K562 (cell line): ENCODE results near the gene TWSG1.

Experiments
- BCL6 ChIP-seq: fragments of 250-450 bp; sonication (Bioruptor Pico); IDR thresholded peaks from 2 replicates; pipeline ENCODE4 v1.4.0; 2020
- CEBPB ChIP-seq: fragments of 450-650 bp; IDR thresholded peaks from 2 replicates; pipeline ENCODE4 v1.6.1; 2016; ENCODE audit warnings: missing genetic modification characterization, missing compliant biosample characterization
- GTF2E2 ChIP-seq: fragments of 200-800 bp; sonication (Bioruptor generic); IDR thresholded peaks from 2 replicates; pipeline ENCODE4 v1.6.1; 2016; ENCODE audit warnings: missing genetic modification characterization, missing compliant biosample characterization
- HMG20A ChIP-seq: fragments of 450-650 bp; formaldehyde crosslinking; conservative IDR thresholded peaks from 2 replicates; pipeline ENCODE4 v1.4.0; 2020; ENCODE audit warnings: mild to moderate bottlenecking, mixed read lengths
- ILF3 ChIP-seq: fragments of 450-650 bp; IDR thresholded peaks from 2 replicates; pipeline ENCODE4 v1.6.1; 2018; ENCODE audit warnings: antibody characterized with exemption, mild to moderate bottlenecking, moderate library complexity, borderline replicate concordance
- MYBL2 ChIP-seq, 2 experiments: fragments of 450-650 bp in 1 of 2; sonication (generic) in 1 of 2; formaldehyde crosslinking in 1 of 2; IDR thresholded peaks; 2 replicates each; pipeline versions ENCODE4 v1.6.1 to v1.8.1; 2017 to 2022; ENCODE audit warnings: borderline replicate concordance in 1 of 2, inconsistent platforms in 1 of 2, low read depth in 1 of 2, mild to moderate bottlenecking in 1 of 2, missing genetic modification reagents in 1 of 2, moderate library complexity in 1 of 2
- WHSC1 ChIP-seq: IDR thresholded peaks from one replicate; pipeline ENCODE4 v1.6.1; 2012; ENCODE audit warnings: low read length, control low read depth, inconsistent platforms
- ZNF239 ChIP-seq: fragments of 250-450 bp; sonication (Bioruptor Pico); IDR thresholded peaks from 2 replicates; pipeline ENCODE4 v1.4.0; 2020; ENCODE audit warnings: mild to moderate bottlenecking
- ZNF584 ChIP-seq: fragments of 200-800 bp; sonication (Bioruptor generic); IDR thresholded peaks from 2 replicates; pipeline ENCODE4 v1.6.1; 2016; ENCODE audit warnings: low read depth, mild to moderate bottlenecking, missing genetic modification characterization, missing compliant biosample characterization
- TF ChIP-seq, protein P1 (sequence below): sonication (generic); formaldehyde crosslinking; IDR thresholded peaks from 2 replicates; pipeline ENCODE4 v1.8.0; 2023; ENCODE audit warnings: missing genetic modification reagents, mild to moderate bottlenecking, borderline replicate concordance

DNA sequence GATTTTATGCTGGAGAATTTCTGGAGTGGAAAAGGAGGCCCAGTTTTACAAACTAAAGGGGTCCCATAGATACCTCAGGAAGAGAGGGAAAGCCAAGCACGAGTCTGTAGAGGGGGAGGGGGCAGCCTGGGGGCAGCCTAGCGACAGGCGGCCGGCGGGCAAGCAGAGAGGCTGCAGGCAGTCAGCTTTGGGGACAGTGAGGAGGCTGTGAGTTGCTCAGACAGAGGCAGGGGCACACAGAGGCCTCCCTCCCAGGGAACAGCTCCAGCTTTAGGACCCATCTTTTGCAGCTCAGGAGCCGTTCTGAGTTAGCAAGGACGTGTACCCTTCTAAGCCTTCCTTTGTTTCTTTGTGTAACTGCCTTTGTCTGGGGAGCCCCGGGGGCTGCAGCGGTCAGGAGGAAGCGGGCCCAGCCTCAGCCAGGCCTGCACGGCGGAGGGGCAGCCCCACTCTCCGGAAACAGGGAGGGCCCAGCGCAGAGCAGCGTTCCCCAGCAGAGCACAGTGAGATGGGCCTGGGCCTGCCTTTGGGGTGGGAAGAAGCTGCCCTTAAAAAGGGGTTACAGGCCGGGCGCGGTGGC, 99.6 kb downstream of the TWSG1 start:
- TF ChIP-seq ILF3 (no peak), HMG20A (CRISPR knock-in tag) (no peak), BCL6 (CRISPR knock-in tag) (no peak), CEBPB (tag) (no peak), ZNF239 (CRISPR knock-in tag) (no peak), WHSC1 (no peak), ZNF584 (CRISPR knock-in tag) (no peak), GTF2E2 (no peak), MYBL2 (IDR thresholded peaks at IDR 0.05; ENCODE audit: low read depth) (no peak), MYBL2 (CRISPR knock-in tag; IDR thresholded peaks at IDR 0.05; ENCODE audit: borderline replicate concordance) (no peak)
- TF ChIP-seq, protein P1, sequence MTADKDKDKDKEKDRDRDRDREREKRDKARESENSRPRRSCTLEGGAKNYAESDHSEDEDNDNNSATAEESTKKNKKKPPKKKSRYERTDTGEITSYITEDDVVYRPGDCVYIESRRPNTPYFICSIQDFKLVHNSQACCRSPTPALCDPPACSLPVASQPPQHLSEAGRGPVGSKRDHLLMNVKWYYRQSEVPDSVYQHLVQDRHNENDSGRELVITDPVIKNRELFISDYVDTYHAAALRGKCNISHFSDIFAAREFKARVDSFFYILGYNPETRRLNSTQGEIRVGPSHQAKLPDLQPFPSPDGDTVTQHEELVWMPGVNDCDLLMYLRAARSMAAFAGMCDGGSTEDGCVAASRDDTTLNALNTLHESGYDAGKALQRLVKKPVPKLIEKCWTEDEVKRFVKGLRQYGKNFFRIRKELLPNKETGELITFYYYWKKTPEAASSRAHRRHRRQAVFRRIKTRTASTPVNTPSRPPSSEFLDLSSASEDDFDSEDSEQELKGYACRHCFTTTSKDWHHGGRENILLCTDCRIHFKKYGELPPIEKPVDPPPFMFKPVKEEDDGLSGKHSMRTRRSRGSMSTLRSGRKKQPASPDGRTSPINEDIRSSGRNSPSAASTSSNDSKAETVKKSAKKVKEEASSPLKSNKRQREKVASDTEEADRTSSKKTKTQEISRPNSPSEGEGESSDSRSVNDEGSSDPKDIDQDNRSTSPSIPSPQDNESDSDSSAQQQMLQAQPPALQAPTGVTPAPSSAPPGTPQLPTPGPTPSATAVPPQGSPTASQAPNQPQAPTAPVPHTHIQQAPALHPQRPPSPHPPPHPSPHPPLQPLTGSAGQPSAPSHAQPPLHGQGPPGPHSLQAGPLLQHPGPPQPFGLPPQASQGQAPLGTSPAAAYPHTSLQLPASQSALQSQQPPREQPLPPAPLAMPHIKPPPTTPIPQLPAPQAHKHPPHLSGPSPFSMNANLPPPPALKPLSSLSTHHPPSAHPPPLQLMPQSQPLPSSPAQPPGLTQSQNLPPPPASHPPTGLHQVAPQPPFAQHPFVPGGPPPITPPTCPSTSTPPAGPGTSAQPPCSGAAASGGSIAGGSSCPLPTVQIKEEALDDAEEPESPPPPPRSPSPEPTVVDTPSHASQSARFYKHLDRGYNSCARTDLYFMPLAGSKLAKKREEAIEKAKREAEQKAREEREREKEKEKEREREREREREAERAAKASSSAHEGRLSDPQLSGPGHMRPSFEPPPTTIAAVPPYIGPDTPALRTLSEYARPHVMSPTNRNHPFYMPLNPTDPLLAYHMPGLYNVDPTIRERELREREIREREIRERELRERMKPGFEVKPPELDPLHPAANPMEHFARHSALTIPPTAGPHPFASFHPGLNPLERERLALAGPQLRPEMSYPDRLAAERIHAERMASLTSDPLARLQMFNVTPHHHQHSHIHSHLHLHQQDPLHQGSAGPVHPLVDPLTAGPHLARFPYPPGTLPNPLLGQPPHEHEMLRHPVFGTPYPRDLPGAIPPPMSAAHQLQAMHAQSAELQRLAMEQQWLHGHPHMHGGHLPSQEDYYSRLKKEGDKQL (CRISPR knock-in tag) = no peak
